NT2/D1 (cell line): ENCODE data around the gene OR1A1.

Experiments
- DNase-seq: peaks from one replicate; pipeline ENCODE4 v3.0.0-alpha.2; 2011; ENCODE audit warnings: low read depth, low spot score
- H3K27me3 ChIP-seq: 2 replicates; pipeline ENCODE4 v1.6.0; 2011; ENCODE audit warnings: mild to moderate bottlenecking; ENCODE audit not compliant: insufficient read length, insufficient read depth
- H3K36me3 ChIP-seq: 2 replicates; pipeline ENCODE4 v1.6.1; 2011; ENCODE audit warnings: mild to moderate bottlenecking, low read length, mixed read lengths; ENCODE audit not compliant: insufficient read depth, insufficient read length
- H3K4me1 ChIP-seq: 2 replicates; pipeline ENCODE4 v1.5.1; 2011; ENCODE audit not compliant: insufficient read depth, insufficient read length
- H3K4me3 ChIP-seq: 2 replicates; pipeline ENCODE4 v1.5.1; 2011; ENCODE audit warnings: low read depth; ENCODE audit not compliant: insufficient read length
- H3K9ac ChIP-seq: 2 replicates; pipeline ENCODE4 v1.6.0; 2011; ENCODE audit warnings: low read depth; ENCODE audit not compliant: insufficient read length
- H3K9me3 ChIP-seq: 2 replicates; pipeline ENCODE4 v1.5.1; 2011; ENCODE audit warnings: mild to moderate bottlenecking, low read length; ENCODE audit not compliant: insufficient read depth
- SUZ12 ChIP-seq: IDR thresholded peaks from 2 replicates; pipeline ENCODE4 v1.6.1; 2011; ENCODE audit not compliant: insufficient read length, insufficient read depth; ENCODE audit errors: extremely low read depth
- YY1 ChIP-seq: IDR thresholded peaks from 2 replicates; pipeline ENCODE4 v1.6.1; 2011; ENCODE audit not compliant: insufficient read length, insufficient read depth
- ZNF274 ChIP-seq: IDR thresholded peaks from 2 replicates; pipeline ENCODE4 v1.6.1; 2011; ENCODE audit warnings: mild to moderate bottlenecking, low read depth, low read length

The OR1A1 gene

DNA sequence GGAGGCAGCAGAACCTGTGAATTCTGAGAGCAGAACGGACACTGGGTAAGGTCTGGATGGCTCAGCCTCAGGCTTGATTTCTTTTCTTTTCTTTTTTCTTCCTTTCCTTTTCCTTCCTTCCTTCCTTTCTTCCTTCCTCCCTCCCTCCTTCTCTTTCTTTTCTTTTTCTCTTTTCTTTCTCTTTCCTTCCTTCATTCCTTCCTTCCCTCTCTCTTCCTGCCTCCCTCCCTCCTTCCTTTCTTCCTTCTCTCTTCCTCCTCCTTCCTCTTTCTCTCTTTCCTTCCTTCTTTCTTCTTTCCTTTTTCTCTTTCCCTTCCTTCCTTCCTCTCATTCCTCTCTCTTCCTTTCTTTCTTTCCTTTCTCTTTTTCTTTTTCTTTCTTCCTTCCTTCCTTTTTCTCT, 52.7 kb downstream of the OR1A1 start:
- peaks cover 3% of the 10 kb centered on the region for H3K4me1 ChIP-seq
- no peak for DNase-seq
- no peak overlapping the region for H3K9ac ChIP-seq
- TF ChIP-seq YY1 (no peak), SUZ12 (no peak), ZNF274 (no peak)
- H3K27me3 ChIP-seq: no peaks in the 10 kb centered on the region
- H3K9me3 ChIP-seq: no peaks in the 10 kb centered on the region
- H3K36me3 ChIP-seq: no peaks in the 10 kb centered on the region
- H3K4me3 ChIP-seq: no peak overlapping the region

DNA sequence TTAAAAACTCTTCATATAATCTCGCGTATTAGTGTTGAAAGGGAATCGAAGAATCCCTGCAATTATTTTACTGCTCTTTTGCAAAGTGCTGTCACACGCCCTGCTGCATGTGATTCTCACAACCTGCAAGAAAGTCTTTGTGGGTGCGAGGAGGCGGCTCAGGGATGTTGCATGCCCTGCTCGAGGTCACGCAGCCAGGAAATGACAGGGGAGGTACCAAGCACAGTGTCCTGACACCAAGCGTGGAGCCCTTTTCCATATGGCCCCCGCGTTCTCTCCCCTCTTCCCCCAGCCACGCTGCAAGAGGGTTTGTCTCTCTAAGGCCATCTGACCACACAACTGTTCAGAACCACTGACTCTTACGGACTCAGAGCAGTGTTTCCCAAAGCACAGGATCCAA, 53.1 kb downstream of the OR1A1 start:
- DNase-seq: no peak
- no peak for TF ChIP-seq ZNF274
- TF ChIP-seq SUZ12: no peak
- TF ChIP-seq YY1: no peak
- Histone ChIP-seq H3K27me3 (no peaks in the 10 kb centered on the region), H3K9me3 (no peaks in the 10 kb centered on the region), H3K4me3 (no peak overlapping the region), H3K4me1 (peaks cover 3% of the 10 kb centered on the region), H3K36me3 (no peaks in the 10 kb centered on the region), H3K9ac (no peak overlapping the region)
